Stimulated activated CD4-positive, alpha-beta T cell treated with anti-CD3 and anti-CD28 coated beads, Interleukin-1b, Interleukin-23, amount 100 ng/mL, for 24 hours (primary cell): ENCODE measurements around the gene FGF11.
A peak's percentile ranks its signal among the peaks of the same experiment; 100 is the strongest.

Experiments used
- DNase-seq, 4 experiments: peaks; one replicate each; pipeline ENCODE4 v3.0.0-alpha.2; 2020; ENCODE audit warnings: low read depth in 4 of 4, low spot score in 1 of 4

Gene FGF11

GRCh38 chr17:7439462-7440112 is at the start of gene FGF11:
FGF11 (plus strand) TSS chr17:7439512; CDS start chr17:7439621, 109 bp downstream.
- DNase-seq: no peak

GRCh38 chr17:7389924-7390910 is 49.1 kb upstream of the FGF11 start:
- no peak for DNase-seq

DNA sequence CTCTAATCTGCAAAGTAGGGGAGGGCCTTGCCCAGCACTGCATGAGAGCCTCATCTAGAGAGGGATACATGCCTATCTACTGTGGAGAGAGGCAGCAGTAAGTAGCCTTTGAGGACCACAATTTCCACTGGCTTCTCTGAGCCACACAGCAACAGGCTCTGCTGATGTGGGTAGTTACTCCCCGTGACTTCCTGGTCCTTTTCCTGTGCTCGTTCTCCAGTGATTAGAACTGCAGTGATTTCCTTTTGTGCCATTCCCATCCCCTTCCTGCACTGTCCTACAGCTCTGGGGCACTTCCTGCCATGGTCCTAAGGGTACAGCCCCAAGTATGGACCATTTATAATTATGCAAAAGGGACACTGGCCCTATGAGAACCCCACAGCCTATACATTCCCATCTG is 48.0 kb upstream of the FGF11 start:
- no peak for DNase-seq

DNA sequence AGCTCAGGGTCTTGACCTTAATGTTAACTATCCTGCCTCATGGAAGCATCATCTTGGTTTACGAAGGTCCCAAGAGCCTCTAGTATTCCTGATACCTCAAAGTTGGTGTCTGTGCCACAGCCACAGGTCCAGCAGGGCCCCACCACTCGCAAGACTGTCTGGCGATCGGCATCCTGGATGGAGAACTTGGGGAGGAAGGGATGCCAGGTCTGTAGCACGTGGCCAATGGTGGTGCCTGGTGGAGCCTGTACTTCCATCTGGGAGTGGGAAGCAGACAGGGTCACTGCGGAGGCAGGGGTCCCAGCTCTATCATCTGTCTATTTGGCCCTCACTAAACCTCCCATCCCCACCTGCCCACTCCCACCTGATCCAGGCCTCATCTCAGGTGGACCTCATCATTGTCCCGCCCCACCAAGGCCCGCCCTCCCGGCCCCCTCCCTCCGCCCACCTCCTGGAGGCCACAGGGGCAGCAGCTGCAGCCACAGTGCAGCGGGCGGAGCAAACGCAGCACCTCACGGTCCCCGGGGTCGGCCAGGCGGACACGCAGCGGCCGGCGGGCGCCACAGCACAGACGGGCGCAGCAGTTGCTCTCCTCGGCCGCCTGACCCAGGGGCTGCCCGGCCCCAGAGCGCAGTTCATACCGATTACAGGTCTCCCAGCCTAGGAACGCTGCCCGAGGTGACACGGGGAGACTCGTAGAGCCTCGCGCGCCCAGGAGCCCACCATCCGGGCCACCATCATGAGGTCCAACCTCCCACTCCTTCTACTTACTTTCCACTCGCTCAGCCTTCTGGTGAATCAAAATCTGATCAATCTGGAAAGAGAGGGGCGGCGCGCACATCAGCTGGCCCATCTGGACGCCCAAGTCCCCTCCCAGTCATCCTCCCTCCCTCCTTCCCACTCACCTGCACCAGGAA is 46.4 kb upstream of the FGF11 start:
- no peak for DNase-seq

- DNase-seq: peak in 1 of 4 experiments; percentile 48
These were observed 45.5 kb upstream of the FGF11 start for GRCh38 chr17:7393613-7394451.

- peak; percentile 58 to 85 (median 69) for DNase-seq
These were observed 44.7 kb upstream of the FGF11 start, which contains the start of gene PLSCR3 for GRCh38 chr17:7394452-7395191. PLSCR3 (minus strand) TSS chr17:7394525; CDS start chr17:7394110, 415 bp downstream.

- no peak for DNase-seq
These were observed 43.2 kb upstream of the FGF11 start for GRCh38 chr17:7396147-7396546.

- DNase-seq: no peak
These were observed 40.7 kb upstream of the FGF11 start for GRCh38 chr17:7398612-7399011.

DNA sequence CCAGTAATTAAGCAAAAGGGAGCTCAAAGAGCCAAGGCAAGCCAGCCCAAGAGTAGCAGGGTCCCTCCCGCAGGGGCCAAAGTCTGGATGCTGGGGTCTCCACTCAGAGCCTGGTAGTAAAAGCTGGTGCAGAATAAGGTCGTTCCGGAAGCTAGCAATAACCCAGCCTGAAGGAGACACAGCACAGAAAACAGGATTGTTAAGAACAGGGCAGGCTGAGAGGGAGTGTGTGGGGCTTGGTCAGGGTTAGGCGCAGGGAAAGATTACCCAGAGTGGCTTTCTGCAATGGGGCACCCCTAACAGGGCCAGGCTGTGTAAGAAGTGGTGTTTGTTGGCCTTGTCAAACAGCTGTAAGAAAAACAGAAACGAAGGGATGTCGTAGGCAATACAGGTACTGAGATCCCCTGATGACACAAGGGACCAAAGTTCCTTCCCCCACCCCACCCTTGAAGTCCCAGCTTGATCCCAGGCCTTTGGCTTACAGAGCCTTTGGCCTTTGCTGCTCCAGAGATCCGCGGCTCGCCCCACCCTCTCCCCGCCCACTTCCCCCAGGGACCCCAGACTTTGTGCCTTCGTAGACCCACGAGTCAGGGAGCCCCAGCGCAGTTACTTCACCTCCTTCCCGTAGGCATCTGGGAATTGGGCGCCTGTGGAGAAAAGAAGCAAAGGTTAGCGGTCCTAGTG is 36.1 kb upstream of the FGF11 start:
- DNase-seq: no peak

GRCh38 chr17:7403727-7403976 is 35.7 kb upstream of the FGF11 start:
- DNase-seq: no peak

DNA sequence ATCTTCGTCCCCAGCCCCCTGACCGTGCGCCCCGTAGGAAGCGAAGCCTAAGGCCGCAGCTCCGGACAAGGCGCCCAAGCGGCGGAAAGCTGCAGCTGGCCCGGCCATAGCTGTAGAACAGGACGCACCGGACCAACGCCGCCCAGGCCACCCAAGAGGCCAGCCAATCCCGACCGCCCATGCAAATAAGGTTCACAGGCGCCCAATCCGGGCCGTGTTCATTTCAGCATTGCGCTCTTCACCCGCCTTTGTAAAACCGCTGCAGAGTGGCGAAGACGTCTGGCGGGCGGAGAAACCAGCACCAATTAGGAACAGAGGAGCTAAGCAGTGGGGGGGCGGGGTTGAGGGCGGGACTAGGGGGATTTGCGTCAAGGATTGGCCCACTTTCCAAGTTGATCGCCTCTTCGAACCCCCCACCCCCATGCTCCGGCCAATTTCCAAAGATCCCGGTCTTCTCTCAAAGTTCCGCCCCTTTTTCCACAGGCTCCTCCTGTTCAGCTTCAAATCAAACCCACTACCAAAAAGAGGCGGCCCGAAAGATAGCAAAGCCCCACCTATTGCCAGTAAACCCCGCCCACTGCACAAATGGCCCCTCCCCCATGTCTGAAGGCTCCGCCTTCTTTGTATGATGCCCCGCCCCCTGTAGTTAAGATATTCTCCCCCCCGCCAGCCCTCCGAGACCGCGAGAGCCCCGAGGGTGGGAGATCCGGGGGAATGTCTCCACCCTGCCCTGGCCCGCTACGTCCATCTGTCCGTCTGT is 35.2 kb upstream of the FGF11 start, which contains the start of gene TMEM256:
TMEM256 (minus strand) TSS at position 121 of the 760 bp plus-strand sequence; CDS start at position 108, 13 bp downstream.
- DNase-seq: peak; percentile 85 to 95 (median 88)

DNA sequence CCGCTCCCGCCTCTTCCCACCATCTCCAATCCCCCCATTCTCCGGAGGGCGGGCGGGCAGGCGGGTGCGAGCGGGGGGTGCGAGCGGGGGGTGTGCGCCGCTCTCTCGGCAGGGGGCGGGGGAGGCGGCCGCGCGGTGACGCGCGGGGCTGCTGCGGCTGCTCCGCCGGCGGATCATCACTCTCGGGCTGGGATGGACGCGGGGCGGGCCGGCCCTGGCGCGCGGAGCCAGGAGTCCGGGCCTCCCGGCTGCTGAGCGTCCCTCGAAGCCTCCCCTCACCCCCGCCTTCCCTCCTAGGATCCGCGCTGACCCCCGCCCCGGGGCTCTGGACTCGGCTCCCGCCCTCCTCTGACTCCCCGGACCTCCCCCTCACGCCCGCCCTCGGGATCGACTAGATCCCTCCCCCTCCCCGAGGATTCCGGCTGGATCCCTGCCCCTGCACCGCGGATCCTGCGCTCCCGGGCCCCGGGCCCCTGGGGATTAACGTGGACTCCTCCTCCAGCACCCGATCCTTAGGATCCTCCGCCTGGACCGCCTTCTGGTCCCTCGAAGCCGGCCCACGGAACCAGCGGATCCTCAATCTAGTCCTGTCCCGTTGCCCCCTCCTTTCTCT is 34.5 kb upstream of the FGF11 start:
- peak in 2 of 4 experiments; percentile 54 to 60 for DNase-seq

- DNase-seq: no peak
These were observed 33.7 kb upstream of the FGF11 start for GRCh38 chr17:7405350-7406234.

- no peak for DNase-seq
These were observed 33.0 kb upstream of the FGF11 start for GRCh38 chr17:7406235-7406825.

GRCh38 chr17:7407082-7407481 is 32.2 kb upstream of the FGF11 start:
- no peak for DNase-seq

GRCh38 chr17:7407485-7408251 is 31.6 kb upstream of the FGF11 start, which contains the start of gene NLGN2:
NLGN2 (plus strand) TSS chr17:7407845; CDS start chr17:7408256, 411 bp downstream.
- DNase-seq: no peak
